ENCODE data around the gene NEK10.

The NEK10 gene

DNA sequence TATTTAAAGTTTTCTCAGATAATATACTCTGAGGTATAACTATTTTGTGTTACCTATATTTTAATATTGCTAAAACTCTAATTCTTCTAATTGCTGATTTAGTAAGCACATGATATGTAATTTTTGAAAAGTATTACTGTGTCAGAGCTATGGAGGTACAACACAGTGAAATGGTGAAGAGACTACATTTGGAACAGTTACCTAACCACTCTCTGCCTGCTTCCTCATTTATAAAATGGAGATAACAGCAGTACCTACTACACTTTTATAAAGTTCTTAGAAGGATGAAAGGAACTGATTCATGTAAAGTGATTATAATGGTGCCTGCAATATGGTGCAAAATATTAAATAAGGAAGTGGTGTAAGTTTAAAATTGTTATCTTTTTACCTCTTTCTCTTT, 16.3 kb upstream of the NEK10 start:
- no peaks in the 10 kb centered on the region for H3K4me1 Mint-ChIP-seq
- no peak overlapping the region for H3K27ac Mint-ChIP-seq
- no peak for DNase-seq
- no peaks in the 10 kb centered on the region for H3K27me3 Mint-ChIP-seq (ENCODE audit: low read depth, poor library complexity)
- peaks cover 58% of the 10 kb centered on the region for H3K36me3 Mint-ChIP-seq (ENCODE audit: low read depth)
- H3K4me3 Mint-ChIP-seq = no peak overlapping the region
- H3K9me3 Mint-ChIP-seq = no peaks in the 10 kb centered on the region
- TF ChIP-seq, protein P1, sequence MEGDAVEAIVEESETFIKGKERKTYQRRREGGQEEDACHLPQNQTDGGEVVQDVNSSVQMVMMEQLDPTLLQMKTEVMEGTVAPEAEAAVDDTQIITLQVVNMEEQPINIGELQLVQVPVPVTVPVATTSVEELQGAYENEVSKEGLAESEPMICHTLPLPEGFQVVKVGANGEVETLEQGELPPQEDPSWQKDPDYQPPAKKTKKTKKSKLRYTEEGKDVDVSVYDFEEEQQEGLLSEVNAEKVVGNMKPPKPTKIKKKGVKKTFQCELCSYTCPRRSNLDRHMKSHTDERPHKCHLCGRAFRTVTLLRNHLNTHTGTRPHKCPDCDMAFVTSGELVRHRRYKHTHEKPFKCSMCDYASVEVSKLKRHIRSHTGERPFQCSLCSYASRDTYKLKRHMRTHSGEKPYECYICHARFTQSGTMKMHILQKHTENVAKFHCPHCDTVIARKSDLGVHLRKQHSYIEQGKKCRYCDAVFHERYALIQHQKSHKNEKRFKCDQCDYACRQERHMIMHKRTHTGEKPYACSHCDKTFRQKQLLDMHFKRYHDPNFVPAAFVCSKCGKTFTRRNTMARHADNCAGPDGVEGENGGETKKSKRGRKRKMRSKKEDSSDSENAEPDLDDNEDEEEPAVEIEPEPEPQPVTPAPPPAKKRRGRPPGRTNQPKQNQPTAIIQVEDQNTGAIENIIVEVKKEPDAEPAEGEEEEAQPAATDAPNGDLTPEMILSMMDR (IDR thresholded peaks at IDR 0.05) = no peak

DNA sequence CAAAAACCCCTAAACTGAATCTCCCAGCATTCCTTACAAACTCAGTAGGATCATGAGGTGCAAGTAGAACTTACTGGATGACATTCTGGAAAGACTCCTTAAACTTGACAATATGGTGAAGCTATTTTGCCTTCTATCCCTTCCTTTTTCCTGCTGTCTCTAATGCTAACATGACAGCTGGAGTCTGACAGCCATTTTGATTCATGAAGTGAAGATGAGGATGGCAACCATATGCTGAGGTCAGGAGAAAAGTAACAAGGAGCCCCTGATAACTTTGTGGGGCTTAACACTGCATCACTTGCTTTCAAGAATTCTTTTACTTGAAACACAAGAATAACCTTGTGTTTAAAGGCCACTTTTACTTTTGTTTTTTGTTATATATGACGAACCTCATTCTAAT, 15.0 kb upstream of the NEK10 start:
- Mint-ChIP-seq H3K27ac (no peak overlapping the region), H3K4me1 (no peaks in the 10 kb centered on the region), H3K9me3 (no peaks in the 10 kb centered on the region), H3K27me3 (ENCODE audit: low read depth, poor library complexity) (no peaks in the 10 kb centered on the region), H3K4me3 (no peak overlapping the region), H3K36me3 (ENCODE audit: low read depth) (peaks cover 60% of the 10 kb centered on the region)
- no peak for DNase-seq
- TF ChIP-seq, protein P1 (IDR thresholded peaks at IDR 0.05) = no peak

DNA sequence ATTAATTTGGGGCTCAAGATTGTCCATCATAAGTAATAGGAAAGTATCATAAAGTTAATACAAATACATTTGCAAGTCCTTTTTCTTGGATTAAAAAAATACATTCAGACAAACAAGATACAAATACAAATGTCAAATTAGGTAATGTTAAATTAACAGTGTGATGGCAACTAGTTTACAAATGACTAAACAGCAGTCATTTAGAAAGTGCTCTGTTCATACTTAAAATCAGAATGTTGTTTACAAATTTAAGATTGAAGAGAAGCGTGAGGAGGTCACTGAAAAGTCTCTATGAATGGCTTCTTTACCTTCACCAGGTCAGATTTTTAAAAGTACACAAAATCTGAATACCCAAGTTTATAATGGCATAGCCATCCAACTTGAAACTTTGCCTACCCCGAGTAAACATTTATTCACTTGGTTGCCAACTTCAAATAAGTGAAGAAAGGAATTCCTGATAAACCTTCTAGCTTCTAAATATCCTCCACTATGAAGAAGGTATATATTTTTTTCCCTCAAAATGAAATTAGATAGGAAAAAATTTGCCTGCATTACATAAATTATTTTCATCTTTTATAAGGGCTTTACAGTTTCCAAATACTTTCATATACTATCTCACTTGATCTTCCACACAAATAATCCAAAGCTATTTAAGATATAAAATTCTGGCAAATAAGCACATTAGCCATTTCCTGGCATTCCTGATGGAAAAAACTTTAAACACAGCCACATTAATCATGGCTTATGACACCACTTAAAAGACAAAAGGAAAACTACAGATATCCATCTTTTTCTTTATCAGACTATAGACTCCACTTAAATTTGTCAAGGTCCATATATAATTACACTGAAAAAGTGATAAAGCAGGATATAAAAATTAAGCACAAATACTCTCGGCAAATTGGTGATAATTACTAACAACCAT, 11.5 kb upstream of the NEK10 start:
- Mint-ChIP-seq H3K9me3 (no peaks in the 10 kb centered on the region), H3K27me3 (ENCODE audit: low read depth, poor library complexity) (no peaks in the 10 kb centered on the region)
- TF ChIP-seq, protein P1 (IDR thresholded peaks at IDR 0.05) = no peak

DNA sequence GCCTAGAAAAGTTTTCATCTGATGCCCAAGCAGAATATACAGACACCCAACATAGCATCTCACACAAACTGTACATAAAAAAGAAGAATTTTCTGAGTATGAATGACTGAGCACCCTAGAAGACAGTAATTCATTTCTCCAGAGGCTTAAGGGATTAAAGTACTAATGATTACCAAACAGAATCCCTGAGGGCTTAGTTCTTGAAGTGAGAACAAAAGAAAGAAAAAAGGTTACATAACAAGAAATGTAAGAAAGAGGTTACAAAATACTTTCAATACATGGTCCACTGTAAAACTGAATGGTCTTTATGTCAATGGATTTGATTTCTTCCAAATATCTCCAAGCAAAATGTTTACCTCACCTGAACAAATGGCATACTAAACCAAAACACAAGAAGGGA, 9.1 kb upstream of the NEK10 start:
- peak overlapping the region; percentile 2 for H3K27ac Mint-ChIP-seq
- no peak for DNase-seq
- peaks cover 38% of the 10 kb centered on the region for H3K36me3 Mint-ChIP-seq (ENCODE audit: low read depth)
- no peaks in the 10 kb centered on the region for H3K9me3 Mint-ChIP-seq
- H3K27me3 Mint-ChIP-seq (ENCODE audit: low read depth, poor library complexity) = no peaks in the 10 kb centered on the region
- TF ChIP-seq, protein P1 (IDR thresholded peaks at IDR 0.05) = no peak
- no peaks in the 10 kb centered on the region for H3K4me1 Mint-ChIP-seq
- no peak overlapping the region for H3K4me3 Mint-ChIP-seq

More for the DNA sequence above, 11.5 kb upstream of the NEK10 start:
- Mint-ChIP-seq H3K27ac (no peak overlapping the region), H3K4me1 (no peaks in the 10 kb centered on the region), H3K36me3 (ENCODE audit: low read depth) (peaks cover 50% of the 10 kb centered on the region), H3K4me3 (no peak overlapping the region)
- DNase-seq = no peak

DNA sequence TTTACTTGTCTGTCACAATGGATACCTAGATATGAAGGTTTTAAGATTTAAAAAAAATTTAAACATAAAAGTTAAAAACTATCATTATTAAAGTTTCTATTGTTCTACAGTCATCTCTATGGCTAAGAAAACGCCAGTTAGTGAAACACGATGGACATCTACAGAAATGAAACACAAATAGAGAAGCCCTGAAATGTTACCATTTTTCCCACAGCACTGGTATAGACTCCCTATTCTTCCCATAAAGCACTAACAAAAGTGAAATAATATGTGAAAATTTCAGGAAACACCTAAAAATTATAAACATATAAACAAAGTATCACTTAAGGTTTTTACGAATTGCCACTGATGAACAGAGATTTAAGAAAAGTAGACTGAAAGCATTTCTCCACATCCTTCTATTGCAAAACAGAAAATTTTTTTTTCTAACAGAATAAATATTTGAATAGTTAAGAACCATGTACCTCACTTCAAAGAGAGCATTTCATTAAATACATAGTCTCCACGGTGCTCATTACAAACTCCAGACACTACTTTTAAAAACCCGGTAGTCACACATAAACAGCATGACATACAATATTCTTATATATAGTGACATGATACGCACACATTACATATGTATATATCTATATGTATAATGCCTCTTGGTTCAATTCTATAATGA, 7.1 kb upstream of the NEK10 start:
- TF ChIP-seq, protein P1 (IDR thresholded peaks at IDR 0.05) = no peak
- H3K9me3 Mint-ChIP-seq = no peaks in the 10 kb centered on the region
- no peak overlapping the region for H3K27ac Mint-ChIP-seq
- no peak overlapping the region for H3K4me3 Mint-ChIP-seq
- no peak for DNase-seq
- H3K27me3 Mint-ChIP-seq (ENCODE audit: low read depth, poor library complexity) = no peaks in the 10 kb centered on the region
- H3K4me1 Mint-ChIP-seq = no peaks in the 10 kb centered on the region
- peaks cover 25% of the 10 kb centered on the region for H3K36me3 Mint-ChIP-seq (ENCODE audit: low read depth)
